ENCODE measurements around the gene ZFP36L2.

ZFP36L2 gene

GRCh38 chr2:43238176-43238575 is 11.8 kb upstream of the ZFP36L2 start:
- no peak for TF ChIP-seq CTCF (conservative IDR thresholded peaks at IDR 0.05; ENCODE audit: low read depth, low read length)
- DNase-seq (ENCODE audit: low read depth), result no peak
- no peak overlapping the region for H3K4me3 ChIP-seq (ENCODE audit: low read length)

DNA sequence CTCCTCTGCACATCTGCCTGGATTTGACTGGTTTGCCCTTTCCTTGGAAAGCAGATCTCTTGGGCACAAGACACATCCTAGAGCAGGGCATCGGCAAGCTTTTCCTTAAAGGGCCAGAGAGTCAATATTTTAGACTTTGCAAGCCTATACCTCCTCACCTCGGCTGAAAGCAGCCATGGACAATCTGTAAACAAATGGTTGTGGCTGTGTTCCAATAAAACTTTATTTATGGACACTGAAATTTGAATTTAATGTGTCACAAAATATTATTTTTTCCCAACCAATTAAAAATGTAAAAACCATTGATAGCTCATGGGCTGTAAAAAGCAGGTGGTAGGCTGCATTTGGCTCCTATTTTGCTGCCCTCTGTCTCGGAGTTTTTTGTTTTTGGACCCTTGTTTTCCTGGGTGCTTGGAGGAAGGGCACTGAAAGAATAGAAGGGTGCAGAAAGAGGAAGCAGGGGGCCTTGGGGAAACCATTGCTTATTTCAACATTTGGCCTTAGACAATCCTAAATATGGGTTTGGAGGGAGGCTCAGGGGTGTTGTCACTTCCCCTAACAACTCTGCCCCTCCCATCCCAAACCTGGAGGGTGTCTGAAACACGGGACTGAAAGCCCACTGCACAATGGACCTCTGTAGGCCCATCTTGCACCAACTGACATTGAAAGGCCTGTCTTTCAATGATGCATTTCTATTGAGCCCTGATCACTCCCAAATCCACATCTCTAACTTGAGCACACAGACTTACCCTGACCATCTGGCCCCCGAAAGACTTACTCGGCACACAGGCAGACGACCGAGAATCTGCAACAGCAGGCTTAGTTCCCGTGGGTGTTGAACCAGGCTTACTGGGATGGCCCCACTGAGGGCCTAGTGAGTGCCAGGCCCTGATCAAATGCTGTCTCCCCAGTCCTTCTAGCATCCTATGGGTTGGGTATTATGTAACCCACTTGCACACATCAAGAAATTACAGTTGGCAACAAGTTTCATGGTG is 7.1 kb upstream of the ZFP36L2 start:
- H3K4me3 ChIP-seq (ENCODE audit: low read length), result no peak overlapping the region
- TF ChIP-seq CTCF (conservative IDR thresholded peaks at IDR 0.05; ENCODE audit: low read depth, low read length), result no peak
- DNase-seq (ENCODE audit: low read depth), result no peak

GRCh38 chr2:43230951-43231827 is 4.8 kb upstream of the ZFP36L2 start:
- no peak for TF ChIP-seq CTCF (conservative IDR thresholded peaks at IDR 0.05; ENCODE audit: low read depth, low read length)
- no peak for DNase-seq (ENCODE audit: low read depth)
- no peak overlapping the region for H3K4me3 ChIP-seq (ENCODE audit: low read length)

DNA sequence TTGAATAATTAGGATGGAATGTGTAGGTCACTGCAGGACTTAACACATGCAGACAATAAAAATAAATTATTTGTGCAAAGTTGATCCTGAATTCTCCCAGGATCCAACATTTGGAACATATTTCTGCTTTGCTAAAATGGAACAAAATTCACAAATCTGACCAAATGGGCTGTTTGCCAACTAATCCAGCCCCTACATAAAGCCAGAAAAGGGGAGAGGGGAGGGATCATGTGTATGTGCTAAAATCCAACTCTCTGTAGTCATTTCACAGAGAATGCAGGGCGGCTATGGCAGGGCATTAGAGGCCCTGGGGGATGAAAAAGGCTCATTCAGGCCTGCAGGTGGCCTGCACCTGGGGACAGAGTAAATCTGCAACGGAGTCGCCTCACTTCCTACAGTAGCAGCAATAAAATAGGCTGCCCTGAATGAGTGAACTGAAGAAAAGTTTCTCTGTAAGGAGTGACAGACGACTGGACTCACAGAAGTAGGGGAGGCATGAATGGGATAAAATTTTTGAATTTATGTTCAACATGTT is 4.0 kb upstream of the ZFP36L2 start:
- peak; percentile 16 for TF ChIP-seq CTCF (conservative IDR thresholded peaks at IDR 0.05; ENCODE audit: low read depth, low read length)
- no peak overlapping the region for H3K4me3 ChIP-seq (ENCODE audit: low read length)
- DNase-seq (ENCODE audit: low read depth), result no peak

- TF ChIP-seq CTCF (conservative IDR thresholded peaks at IDR 0.05; ENCODE audit: low read depth, low read length), result no peak
- no peak for DNase-seq (ENCODE audit: low read depth)
- H3K4me3 ChIP-seq (ENCODE audit: low read length), result no peak overlapping the region
Observed at GRCh38 chr2:43228756-43229659, 2.6 kb upstream of the ZFP36L2 start.

DNA sequence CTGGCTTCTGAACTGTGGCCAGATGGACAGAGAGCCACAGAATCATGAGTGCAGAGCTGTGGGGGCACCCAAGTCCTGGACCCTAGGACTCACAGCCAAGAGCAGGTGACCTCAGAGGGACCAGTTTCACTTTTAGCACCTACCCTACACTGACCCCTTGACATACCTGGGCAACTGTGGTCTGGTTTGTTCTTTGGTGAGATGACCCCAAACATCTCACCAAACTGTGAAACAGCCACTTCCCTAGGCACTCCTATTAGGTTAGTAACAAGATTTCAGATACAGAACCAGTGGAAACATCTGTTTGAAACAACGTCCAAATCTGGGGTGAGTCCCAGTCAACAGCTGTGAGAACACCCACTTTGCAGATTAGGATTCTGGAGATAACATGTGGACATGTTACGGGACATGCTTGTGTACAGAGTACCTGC is 1.9 kb upstream of the ZFP36L2 start:
- no peak for DNase-seq (ENCODE audit: low read depth)
- H3K4me3 ChIP-seq (ENCODE audit: low read length), result no peak overlapping the region
- TF ChIP-seq CTCF (conservative IDR thresholded peaks at IDR 0.05; ENCODE audit: low read depth, low read length), result no peak

Measured in retinal pigment epithelial cell (primary cell).